ENCODE measurements around the gene P3H3.

Gene P3H3

DNA sequence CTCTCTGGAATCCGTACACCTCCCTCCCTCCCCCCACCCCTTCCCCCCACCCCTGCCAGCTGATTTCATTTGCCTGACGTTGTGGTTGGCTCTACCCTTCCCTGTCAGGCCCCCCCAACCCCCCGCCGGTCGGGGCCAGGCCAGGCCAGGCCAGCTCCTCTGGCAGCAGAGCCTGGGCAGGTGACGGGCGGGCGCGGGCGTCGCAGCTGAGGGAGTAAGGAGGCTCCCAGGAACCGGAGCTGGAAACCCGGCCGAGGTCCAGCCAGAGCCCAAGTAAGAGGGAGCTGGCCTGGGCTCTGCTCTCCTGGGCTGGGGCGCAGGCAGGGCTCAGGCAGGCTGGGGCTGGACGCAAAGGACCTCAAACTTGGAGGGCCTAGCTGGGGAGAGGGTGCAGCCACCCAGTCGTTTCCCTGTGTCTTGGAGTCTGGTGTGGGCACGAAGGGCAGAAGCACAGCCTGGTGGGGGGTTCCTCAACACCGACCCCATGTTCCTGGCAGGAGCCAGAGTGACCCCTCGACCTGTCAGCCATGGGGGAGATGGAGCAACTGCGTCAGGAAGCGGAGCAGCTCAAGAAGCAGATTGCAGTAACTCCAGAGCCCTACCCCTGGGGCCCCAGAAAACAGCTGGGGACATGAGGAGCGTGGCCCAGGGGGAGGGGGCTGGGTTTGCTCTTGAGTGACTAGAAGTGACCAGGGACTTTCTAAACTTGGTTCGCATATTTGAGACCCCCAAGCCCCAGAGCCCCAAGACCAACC lies 12.7 kb downstream of the P3H3 start, which contains the start of gene GNB3:
Gene GNB3 (plus strand): TSS at position 165 of the 755 bp plus-strand sequence. CDS start 363 bp downstream, at position 528.
- DNase-seq (ENCODE audit: extremely low spot score, insufficient read length, low read depth), result no peak
- no peak for FAIRE-seq

DNA sequence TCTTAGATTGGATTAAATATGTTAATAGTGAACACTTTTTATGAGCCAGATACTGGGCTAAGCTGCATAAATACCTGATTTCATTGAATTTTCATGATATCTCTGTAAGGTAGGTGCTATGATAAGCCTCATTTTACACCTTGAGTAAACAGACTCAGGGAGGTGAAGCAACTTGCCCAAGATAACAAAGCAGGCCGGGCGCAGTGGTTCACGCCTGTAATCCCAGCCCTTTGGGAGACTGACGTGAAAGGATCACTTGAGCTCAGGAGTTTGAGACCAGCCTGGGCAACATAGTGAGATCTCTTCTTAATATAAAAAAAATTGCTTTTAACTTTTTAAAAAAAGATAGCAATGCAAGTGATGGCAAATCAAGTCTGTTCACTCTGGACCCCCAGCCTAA lies 13.9 kb downstream of the P3H3 start:
- FAIRE-seq, result no peak
- no peak for DNase-seq (ENCODE audit: extremely low spot score, insufficient read length, low read depth)

DNA sequence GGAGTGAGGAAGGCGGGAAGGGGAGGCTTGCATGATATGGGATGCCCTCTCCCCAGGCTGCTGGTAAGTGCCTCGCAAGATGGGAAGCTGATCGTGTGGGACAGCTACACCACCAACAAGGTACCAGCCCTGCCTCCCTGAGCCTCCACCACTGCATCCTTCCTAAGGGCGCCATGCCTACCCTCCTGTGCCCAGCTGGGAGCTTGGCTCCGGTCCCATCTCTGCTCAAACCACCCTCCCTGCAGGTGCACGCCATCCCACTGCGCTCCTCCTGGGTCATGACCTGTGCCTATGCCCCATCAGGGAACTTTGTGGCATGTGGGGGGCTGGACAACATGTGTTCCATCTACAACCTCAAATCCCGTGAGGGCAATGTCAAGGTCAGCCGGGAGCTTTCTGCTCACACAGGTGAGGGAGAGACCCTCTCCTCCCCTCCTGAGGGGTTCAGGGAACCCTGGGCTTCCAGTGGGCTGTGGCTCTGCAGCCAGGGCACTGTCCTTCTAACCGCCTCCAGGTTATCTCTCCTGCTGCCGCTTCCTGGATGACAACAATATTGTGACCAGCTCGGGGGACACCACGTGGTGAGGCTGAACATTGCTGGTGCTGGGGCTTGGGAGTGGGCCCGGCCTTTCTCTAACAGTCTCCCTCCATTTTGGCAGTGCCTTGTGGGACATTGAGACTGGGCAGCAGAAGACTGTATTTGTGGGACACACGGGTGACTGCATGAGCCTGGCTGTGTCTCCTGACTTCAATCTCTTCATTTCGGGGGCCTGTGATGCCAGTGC lies 15.1 kb downstream of the P3H3 start:
- no peak for DNase-seq (ENCODE audit: extremely low spot score, insufficient read length, low read depth)

DNA sequence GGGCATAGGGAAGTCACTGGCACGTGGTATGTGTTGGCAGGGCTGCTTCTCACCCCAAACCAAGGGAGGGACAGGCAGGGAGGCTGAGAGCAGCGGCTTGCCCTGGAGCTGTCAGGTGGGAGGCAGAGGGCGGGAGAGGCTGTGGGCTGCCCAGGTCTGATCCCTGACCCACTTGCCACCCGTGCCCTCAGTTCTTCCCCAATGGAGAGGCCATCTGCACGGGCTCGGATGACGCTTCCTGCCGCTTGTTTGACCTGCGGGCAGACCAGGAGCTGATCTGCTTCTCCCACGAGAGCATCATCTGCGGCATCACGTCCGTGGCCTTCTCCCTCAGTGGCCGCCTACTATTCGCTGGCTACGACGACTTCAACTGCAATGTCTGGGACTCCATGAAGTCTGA lies 17.2 kb downstream of the P3H3 start:
- no peak for FAIRE-seq

More for the DNA sequence above, 15.1 kb downstream of the P3H3 start:
- FAIRE-seq, result peak; percentile 62

DNA sequence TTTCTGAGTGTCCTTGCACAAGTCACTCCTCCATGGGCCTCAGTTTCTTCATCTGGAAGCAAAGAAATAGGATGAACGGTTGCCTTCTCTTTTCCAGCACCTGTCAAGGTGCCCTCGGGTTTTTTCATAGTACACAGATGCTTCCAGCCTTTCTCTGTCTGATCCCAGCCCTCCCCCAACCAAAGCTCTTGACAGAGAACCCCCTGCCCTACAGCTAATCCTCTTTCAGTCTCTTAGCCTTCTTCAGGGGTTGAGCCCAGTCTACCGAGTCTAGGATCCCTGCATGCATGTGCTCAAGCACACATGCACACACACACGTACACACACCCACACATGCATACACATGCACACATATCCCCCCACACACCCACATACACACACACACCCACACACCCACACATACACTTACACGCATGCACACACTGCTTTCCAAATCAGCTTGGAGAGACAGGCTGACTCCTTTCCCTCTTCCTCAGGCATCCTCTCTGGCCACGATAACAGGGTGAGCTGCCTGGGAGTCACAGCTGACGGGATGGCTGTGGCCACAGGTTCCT lies 18.2 kb downstream of the P3H3 start:
- FAIRE-seq, result no peak
- DNase-seq (ENCODE audit: extremely low spot score, insufficient read length, low read depth), result no peak

More for the DNA sequence above, 17.2 kb downstream of the P3H3 start:
- DNase-seq (ENCODE audit: extremely low spot score, insufficient read length, low read depth), result no peak

DNA sequence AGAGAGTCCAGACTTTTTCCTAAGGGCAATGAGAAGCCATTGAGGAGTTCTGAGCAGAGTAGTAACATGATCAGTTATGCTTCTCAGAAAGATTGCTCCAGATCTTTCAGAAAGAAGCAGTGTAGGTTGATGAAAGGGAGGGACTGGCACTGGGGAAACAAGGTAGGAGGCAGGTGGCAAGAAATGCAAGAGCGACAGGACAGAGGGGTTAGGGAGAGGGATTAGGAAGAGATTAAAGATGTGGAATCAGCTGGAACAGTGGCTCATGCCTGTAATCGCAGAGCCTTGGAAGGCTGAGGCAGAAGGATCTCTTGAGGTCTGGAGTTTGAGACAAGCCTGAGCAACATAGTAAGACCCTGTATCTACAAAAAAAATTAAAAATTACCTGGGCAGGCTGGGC lies 19.5 kb downstream of the P3H3 start:
- DNase-seq (ENCODE audit: extremely low spot score, insufficient read length, low read depth), result no peak
- FAIRE-seq, result no peak

DNA sequence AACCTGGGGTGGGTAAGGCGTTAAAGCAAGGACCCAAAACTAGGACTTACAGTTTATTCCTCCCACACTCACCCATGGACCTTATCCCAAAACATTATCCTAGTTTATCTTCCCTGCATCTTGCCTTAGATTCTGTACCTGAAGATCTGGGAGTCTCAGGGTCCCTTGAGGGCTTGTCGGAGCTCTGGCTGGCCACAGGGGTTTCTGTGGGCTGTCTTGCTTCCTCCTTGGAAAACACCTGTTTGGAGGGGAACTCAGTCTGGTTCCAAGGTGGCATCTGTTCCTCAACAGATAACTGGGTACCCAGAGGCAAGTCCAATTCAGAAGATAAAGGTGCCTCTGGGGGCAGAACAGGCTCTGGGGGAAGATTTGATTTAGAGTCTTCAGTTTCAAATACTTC lies 21.2 kb downstream of the P3H3 start:
- FAIRE-seq (no peak), DNase-seq (ENCODE audit: extremely low spot score, insufficient read length, low read depth) (no peak)

DNA sequence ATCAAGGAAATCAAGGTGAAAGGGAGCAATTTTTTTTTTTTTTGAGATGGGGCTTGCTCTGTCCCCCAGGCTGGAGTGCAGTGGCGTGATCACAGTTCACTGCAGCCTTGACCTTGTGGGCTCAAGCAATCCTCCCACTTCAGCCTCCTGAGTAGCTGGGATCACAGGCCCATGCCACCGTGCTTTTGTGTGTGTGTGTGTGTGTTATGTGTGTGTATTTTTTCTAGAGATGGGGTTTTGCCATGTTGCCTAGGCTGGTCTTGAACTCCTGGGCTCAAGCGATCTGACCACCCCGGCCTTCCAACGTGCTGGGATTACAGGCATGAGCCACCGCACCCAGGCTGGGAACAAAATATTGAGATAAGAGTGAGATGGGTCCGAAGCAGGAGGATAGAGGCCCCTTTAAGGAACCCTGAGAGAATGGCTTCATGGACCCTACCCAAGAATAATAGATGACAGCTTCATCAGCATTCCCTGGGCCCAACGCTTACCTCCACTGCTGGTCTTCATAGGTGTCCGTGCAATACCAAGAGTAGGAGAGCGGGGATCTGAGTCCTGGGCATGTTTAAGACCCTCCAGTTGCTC lies 21.9 kb downstream of the P3H3 start:
- FAIRE-seq, result no peak

DNA sequence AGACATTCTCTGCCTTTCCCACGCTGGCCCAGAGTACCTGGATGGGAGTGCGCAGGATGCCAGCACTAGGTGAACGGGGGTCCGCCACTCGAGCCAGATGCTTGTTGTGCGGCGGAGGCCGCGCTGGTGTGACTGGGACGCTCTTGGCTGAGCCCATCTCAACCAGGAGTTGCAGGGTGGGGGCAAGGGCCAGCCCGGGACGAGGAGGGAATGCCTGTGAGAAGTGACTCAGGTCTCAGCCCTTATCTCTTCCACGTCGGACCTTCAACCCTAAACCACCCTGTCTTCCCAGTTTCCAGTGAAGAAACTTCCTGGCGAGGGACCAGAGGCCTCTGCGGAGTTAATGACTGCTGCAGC lies 22.6 kb downstream of the P3H3 start:
- FAIRE-seq, result no peak
- no peak for DNase-seq (ENCODE audit: extremely low spot score, insufficient read length, low read depth)

More for the DNA sequence above, 21.9 kb downstream of the P3H3 start:
- DNase-seq (ENCODE audit: extremely low spot score, insufficient read length, low read depth), result no peak

DNA sequence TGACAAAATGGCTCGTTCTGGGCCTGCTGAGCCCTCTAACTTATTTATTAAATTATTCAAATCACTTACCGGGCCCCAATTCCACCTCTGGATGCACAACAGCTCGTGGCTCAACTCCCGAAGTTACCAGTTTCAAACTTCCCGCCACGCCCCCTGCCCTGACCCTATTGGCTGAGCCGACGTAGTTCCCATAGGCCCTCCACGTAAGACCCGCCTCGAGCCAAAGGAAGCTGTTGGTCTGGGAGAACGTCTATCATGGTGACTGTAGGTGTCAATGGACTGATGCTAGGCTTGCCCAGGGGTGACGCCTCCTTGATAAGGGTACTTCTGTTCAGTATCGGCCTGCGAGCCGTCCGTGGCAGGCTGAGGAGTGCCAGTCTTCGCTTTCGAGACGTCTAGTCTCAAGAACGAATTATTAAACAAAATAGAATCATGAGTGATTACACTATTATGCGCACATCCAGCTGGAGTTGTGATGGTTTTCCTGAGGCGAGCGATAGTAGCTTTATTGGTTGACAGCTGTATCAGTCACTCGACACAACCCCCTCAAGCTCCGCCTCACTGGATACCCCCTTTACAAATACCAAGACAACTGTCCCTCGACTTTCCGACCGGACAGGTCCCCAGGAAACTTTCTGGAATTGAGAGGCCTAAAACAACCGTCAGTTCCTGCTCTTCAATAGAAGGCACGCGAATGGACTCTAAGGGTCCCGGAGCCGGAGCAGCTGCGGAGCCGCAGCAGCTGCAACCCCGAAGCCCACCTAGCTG lies 23.1 kb downstream of the P3H3 start, which contains the start of gene CDCA3:
Gene CDCA3 (minus strand): TSS at position 134 of the 768 bp plus-strand sequence. CDS start 334 bp downstream, outside the sequence.
- peak; percentile 99 for DNase-seq (ENCODE audit: extremely low spot score, insufficient read length, low read depth)
- FAIRE-seq, result no peak

DNA sequence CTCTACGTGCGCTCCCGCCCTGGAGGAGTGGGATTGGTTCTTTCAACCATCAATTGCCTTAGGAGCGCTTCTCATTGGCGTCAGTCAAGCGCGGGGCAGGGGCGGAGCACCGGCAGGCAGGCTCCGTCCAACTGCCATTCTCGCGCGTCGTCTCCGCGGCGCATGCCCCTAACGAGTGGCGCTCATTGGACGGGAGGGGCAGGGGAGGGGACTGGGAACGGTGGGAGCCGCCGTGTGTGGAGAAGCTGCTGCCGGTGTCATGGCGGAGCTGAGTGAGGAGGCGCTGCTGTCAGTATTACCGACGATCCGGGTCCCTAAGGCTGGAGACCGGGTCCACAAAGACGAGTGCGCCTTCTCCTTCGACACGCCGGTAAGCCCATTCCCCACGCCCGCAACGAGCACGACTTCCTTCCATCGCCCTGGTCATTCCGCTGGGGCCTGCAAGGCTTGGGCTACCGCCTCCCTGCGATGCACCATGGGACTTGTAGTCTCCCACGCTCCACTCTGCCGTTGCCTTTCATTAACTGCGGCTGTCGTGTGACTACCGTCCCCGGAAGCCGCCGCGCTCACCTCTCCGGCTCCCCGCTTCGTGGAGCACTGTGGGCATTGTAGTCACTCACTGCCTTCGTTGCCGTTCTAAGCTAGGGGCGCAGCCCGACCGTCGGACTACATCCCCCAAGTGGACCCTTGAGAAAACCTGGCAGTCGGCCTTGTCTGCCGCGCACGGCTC lies 23.9 kb downstream of the P3H3 start, which contains the start of gene USP5:
Gene USP5 (plus strand): TSS at position 230 of the 730 bp plus-strand sequence. CDS start 30 bp downstream, at position 260.
- peak; percentile 98 for FAIRE-seq
- peak; percentile 88 for DNase-seq (ENCODE audit: extremely low spot score, insufficient read length, low read depth)

DNA sequence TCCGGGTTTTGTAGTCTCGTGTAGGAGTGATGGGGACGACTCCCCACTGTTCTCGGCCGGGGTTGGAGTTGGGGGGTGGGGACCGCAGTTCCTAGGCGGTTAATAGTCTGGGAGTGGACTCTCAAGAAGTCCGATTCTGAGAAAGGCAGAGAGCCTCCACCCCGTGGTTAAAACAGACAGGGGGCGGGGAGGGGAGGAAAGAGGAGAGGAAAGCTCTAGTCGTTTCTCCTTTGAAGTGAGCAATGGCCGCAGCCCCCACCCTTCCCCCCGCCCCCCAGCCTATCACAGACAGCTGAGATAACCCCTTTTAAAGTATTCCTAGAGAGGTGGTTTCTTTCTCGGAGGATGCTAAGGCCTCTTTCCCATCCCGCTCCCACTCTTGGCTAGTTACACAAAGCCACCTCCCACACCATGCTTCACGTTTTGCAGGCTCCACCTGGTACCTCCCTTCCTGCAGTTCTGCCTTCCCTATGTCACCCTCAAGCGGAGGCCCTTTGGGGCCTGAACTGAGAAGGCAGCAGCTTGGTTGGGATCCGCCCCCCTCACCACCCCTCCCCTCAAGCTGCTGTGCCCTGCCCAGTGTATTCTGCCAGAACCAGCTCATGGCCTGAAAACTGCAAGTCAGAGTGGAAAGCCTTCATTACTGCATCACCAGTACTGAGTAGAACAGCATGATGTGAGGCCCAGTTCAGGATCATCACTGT lies 24.6 kb downstream of the P3H3 start:
- DNase-seq (ENCODE audit: extremely low spot score, insufficient read length, low read depth) (no peak), FAIRE-seq (peak; percentile 36)

DNA sequence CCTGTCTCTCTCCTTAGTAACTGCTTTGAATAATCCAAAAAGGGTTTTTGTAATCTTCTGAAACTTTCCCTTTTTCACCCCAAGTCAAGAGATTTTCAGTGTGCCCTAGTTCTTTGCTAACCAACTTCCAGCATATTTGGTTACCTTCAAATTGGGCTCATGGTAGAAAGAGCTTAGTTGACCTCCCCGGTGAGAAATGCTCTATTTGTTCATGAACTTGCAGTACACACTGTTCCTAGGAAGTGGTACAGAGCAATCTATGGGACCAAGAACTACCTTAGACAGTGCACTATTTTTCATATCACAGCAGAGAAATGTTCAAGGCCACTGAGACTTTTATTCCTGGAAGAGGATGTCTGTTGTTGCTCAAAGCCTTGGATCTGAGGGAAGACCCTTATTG lies 25.4 kb downstream of the P3H3 start:
- no peak for FAIRE-seq
- no peak for DNase-seq (ENCODE audit: extremely low spot score, insufficient read length, low read depth)

DNA sequence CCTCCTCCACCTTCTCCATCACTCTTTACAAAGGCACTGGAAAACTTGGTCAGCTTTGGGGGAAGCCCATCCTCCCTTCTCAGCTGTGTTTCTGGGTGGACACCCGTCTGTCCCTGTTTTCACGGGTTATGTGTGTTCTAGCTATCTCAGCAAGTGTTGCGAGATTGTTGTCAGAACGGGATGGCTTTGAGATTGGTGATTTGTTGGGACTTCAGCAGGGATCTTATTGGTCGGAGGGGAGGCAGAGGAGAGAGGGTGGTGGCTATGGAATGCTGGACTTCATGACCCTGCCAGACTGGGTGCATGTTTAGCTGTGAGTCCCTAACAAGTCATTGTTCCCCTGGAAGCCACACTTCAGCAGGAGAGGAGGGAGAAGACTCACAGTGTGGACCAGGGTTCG lies 25.8 kb downstream of the P3H3 start:
- no peak for FAIRE-seq
- DNase-seq (ENCODE audit: extremely low spot score, insufficient read length, low read depth), result no peak

DNA sequence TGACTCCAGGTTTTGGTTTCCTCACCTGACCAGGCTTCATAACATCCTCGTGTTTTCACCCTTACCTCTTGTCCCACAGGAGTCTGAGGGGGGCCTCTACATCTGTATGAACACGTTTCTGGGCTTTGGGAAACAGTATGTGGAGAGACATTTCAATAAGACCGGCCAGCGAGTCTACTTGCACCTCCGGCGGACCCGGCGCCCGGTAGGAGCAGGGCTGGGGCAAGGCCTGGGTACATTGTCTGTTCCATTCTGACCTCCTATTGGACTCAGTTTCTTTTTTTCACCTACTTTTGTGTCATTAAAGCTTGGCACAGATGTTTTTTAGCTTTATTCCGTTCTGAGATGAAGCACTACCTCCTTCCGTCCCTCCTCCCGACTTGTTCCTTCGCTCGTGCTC lies 27.1 kb downstream of the P3H3 start:
- DNase-seq (ENCODE audit: extremely low spot score, insufficient read length, low read depth) (no peak), FAIRE-seq (no peak)

DNA sequence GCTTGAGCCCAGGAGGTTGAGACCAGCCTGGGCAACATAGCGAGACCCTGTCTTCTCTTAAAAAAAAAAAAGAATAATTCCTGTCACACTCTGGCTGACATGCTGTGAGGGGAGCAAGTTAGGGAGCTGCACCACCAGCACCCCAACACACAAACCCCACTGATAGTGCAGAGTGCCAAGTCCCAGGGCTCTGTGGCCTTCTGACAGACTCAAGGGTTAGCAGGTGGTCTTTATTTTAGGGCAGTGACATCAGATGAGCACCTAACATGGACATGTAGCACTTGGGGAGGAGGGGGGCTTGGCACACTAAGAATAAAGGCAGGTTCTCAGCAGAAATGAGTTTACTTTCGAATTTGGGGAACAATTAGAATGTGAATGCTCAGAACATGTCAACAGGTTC lies 30.6 kb downstream of the P3H3 start:
- FAIRE-seq (no peak), DNase-seq (ENCODE audit: extremely low spot score, insufficient read length, low read depth) (no peak)

DNA sequence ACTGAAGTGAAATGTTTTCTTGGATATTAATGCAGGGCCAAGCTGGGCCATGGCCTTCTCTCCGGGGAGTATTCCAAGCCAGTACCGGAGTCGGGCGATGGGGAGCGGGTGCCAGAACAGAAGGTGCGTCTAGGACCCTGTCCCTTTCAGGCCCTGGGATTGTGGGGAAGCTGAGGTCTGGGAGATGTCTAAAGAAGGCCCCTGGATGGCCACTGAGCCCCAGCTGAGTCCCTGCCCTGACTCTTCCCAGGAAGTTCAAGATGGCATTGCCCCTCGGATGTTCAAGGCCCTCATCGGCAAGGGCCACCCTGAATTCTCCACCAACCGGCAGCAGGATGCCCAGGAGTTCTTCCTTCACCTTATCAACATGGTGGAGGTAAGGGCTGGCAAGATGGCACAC lies 31.9 kb downstream of the P3H3 start:
- no peak for DNase-seq (ENCODE audit: extremely low spot score, insufficient read length, low read depth)
- no peak for FAIRE-seq

DNA sequence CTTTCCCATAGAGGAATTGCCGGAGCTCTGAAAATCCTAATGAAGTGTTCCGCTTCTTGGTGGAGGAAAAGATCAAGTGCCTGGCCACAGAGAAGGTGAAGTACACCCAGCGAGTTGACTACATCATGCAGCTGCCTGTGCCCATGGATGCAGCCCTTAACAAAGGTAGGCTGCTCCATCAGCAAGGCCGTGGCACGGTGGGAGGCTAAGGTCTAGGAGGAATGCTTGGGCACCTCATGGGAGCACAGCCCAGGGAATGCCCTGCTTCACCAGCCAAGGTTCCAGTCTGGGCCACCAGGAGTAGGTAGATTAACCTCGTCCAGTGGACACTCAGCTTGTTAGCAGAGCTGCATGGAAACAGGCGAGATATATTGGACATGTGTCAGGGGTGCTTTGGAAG lies 32.7 kb downstream of the P3H3 start:
- no peak for DNase-seq (ENCODE audit: extremely low spot score, insufficient read length, low read depth)
- FAIRE-seq, result no peak

DNA sequence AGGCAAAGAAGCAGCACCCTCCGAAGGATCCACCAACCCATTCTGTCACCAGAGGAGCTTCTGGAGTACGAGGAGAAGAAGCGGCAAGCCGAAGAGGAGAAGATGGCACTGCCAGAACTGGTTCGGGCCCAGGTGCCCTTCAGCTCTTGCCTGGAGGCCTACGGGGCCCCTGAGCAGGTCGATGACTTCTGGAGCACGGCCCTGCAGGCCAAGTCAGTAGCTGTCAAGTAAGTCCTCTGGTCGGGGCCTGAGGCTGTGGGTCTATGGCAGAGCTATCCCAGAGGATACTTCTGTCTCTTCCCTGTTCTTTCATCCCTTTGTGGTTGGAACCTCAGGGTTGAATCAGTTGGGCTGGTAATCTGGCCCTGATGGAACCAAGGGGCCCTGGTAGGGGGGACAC lies 33.2 kb downstream of the P3H3 start:
- FAIRE-seq (no peak), DNase-seq (ENCODE audit: extremely low spot score, insufficient read length, low read depth) (no peak)
